ENCODE measurements around the gene CIAO2A.

- no peak for TF ChIP-seq CTCF (IDR thresholded peaks at IDR 0.05)
- no peak for TF ChIP-seq POLR2A (IDR thresholded peaks at IDR 0.05)
- no peak for TF ChIP-seq EP300 (IDR thresholded peaks at IDR 0.05)
These were observed 48.3 kb upstream of the CIAO2A start for GRCh38 chr15:64141798-64142512.
